Urinary bladder (tissue), 4 donors: ENCODE results near the gene NOVA2. TPM values are rescaled to one million over a fixed set of nuclear protein-coding genes. Genes with fewer than 3 reads are reported as not detected.
A peak's percentile ranks its signal among the peaks of the same experiment; 100 is the strongest.

Source experiments
- DNase-seq: peaks from one replicate; pipeline ENCODE4 v3.0.0-alpha.2; 2015; ENCODE audit errors: extremely low spot score
- H3K27ac ChIP-seq: one replicate; pipeline ENCODE4 v1.5.1; 2013; ENCODE audit warnings: low read depth, mild to moderate bottlenecking, moderate library complexity
- H3K36me3 ChIP-seq: one replicate; pipeline ENCODE4 v1.6.1; 2013; ENCODE audit warnings: mild to moderate bottlenecking, moderate library complexity; ENCODE audit not compliant: insufficient read depth
- H3K4me1 ChIP-seq: one replicate; pipeline ENCODE4 v1.6.1; 2013; ENCODE audit warnings: mild to moderate bottlenecking, moderate library complexity; ENCODE audit not compliant: insufficient read depth
- H3K4me3 ChIP-seq: one replicate; pipeline ENCODE4 v1.5.1; 2013; ENCODE audit warnings: low read depth, low read length
- WGBS: extraction: QIAGEN DNeasy Blood & Tissue Kit; methylation state at CpG from one replicate; pipeline ENCODE4 v1.1.7; 2013; 5-methylcytosine and 5-hydroxymethylcytosine counted together
- polyA plus RNA-seq: library from polyadenylated mRNA; stranded (reverse); fragments of 200-250 nt; gene quantifications from one replicate; pipeline ENCODE4 v1.2.3, GENCODE V29; 2013
- small RNA-seq: library from RNA; depleted of rRNA; stranded (forward); fragments of <200 nt; gene quantifications from one replicate; pipeline ENCODE3, GENCODE V24; 2014
- total RNA-seq: library from RNA; depleted of rRNA; stranded (reverse); fragments of >200 nt; gene quantifications from one replicate; pipeline ENCODE4 v1.2.3, GENCODE V29; 2014
- donor health status: healthy with polysubstance abuse.
- donor health status: healthy.

NOVA2 gene
- total and polyA plus RNA-seq, 2 donors, result 1.2 to 2.2 TPM

DNA sequence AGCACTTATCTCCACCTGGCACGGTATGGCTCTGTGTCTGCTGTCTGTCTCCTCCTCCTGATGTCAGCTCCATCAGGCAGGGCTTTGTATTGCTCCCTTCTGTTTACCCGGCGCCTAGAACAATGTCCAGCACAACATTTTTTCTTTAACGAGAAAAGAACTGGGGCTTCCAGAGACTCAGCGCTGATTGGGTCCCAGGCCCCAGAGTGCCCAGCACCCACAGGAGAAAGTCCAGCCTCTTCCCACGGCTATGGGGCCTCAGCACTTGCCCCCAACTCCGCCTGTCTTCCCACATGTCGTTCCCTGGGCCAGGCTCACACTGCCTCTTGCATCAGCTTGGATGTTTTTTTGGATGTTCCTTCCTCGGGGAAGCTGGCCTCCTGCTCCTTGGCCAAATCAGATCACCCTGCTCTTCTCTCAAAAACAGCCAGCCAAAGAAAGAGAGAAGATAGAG is 78.1 kb downstream of the NOVA2 start:
- Histone ChIP-seq H3K36me3 (no peaks in the 10 kb centered on the region), H3K4me1 (no peaks in the 10 kb centered on the region), H3K27ac (no peak overlapping the region), H3K4me3 (no peak overlapping the region)
- DNase-seq, result no peak
- 78% methylated on average over 9 of the region's 9 CpGs for WGBS

DNA sequence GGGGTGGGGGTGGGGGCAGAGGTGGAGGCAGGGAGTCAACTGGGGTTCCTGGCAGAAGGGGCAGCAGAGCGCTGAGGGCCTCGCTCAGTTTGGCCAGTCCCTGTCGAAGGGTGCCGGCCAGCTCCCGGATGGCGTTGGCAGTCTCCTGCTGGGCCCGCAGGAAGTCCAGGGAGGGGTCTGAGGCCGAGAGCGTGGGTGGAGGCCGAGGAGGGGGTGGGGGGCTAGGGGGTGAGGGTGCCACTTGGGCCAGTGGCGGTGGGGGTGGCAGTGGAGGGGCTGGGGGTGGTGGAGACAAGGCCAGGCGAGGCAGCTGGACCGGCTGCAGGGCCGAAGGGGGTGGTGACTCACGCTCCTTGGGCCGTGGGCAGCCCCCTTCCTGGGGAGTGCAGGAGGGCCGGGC is 82.8 kb downstream of the NOVA2 start:
- no peak for DNase-seq
- H3K27ac ChIP-seq, result no peak overlapping the region
- no peaks in the 10 kb centered on the region for H3K36me3 ChIP-seq
- no peaks in the 10 kb centered on the region for H3K4me1 ChIP-seq
- H3K4me3 ChIP-seq, result no peak overlapping the region
- 85% methylated on average over 17 of the region's 17 CpGs for WGBS

DNA sequence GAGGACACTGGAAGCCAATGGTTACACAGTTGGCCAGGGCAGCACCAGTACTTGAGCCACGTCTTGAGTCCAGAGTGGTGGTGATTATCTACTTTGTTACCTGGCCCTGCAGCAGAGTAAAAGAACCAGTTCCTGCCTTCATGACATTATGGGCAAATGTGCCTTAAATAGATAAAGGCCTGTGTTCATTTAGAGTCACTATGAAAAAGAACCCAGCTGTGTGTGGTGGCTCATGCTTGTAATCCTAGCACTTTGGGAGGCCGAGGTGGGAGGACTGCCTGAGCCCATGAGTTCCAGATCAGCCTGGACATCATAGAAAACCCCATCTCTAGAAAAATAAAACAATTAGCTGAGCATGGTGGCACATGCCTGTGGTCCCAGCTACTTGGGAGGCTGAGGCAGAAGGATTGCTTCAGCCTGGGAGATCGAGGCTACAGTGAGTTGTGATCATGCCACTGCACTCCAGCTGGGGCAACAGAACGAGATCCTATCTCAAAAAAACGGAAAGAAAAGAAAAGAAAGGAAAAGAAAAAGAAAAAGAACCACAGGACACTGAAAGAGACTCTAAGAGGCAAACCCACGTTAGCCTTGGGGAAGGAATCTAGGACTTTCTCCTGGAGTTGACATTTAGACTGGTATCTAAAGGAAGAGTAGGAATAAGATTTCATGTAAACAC is 84.3 kb downstream of the NOVA2 start:
- 69% methylated on average over 6 of the region's 6 CpGs for WGBS
- DNase-seq, result no peak
- H3K4me1 ChIP-seq, result no peaks in the 10 kb centered on the region
- H3K4me3 ChIP-seq, result no peak overlapping the region
- no peaks in the 10 kb centered on the region for H3K36me3 ChIP-seq
- H3K27ac ChIP-seq, result no peak overlapping the region

DNA sequence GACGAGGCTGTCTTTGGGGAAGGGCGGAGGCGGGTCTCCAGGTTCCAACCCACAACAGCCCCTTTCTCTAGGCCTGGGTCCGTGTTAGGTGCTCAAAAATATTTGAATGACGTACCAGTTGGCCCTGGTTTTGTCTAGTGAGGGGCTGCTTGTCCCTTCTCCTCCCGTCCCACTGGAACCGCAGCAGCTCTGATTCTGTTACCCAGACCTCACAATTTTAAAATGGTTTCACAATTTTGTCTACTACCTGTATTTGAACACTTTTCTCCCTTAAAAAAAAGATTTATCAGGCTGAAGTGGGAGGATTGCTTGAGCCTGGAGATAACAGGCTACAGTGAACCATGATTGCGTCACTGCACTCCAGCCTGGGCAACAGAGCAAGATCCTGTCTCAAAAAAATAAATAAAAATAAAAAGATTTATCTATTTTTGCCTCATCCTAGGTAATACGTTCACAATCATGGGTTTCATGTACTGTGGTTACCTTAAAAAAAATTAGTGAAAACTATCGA is 86.4 kb downstream of the NOVA2 start:
- no peaks in the 10 kb centered on the region for H3K4me1 ChIP-seq
- H3K27ac ChIP-seq, result peak overlapping the region; percentile 84
- DNase-seq, result no peak
- peak overlapping the region; percentile 87 for H3K4me3 ChIP-seq
- H3K36me3 ChIP-seq, result no peaks in the 10 kb centered on the region
- WGBS, result 42% methylated on average over 10 of the region's 10 CpGs

DNA sequence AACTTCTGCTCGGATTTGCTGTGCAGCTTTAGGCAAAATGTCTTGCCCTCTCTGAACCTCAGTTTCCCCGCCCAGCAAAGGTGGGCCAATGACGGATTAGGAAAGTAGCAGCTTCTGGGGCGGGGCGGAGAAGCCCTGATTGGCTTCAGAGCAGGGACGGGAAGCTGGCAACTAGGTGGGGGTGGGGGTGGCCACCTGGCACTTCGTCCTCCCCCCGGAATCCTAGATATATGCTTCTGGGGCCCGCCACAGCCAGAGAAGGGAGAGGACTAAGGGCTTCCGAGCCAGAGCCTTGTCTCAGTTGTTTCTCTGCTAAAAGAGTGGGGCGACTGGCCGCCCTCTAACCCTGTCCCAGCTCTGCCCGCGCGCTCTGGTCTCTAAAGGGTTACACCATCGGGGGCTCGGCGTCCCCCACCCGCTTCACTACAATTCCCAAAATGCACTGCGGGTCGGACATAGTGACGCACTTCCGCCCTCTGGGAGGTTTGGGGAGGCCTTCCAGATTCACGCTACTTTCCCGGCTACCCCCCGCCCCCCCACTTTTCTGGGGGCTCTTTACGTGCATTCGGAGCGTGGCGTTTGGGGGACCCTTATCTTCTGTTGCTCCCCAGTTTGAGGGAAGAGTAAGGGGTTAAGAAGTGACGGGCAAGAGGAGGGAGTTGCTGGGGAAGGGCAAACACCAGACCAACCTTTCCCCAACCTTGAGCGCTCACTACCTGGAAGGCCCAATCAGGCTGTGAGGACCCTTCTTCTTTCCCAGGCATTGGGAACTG is 87.1 kb downstream of the NOVA2 start:
- no peaks in the 10 kb centered on the region for H3K36me3 ChIP-seq
- DNase-seq, result peak; percentile 93
- WGBS, result under 1% methylated on average over 32 of the region's 32 CpGs
- H3K4me1 ChIP-seq, result no peaks in the 10 kb centered on the region
- peak overlapping the region; percentile 84 for H3K27ac ChIP-seq
- peak overlapping the region; percentile 87 for H3K4me3 ChIP-seq

DNA sequence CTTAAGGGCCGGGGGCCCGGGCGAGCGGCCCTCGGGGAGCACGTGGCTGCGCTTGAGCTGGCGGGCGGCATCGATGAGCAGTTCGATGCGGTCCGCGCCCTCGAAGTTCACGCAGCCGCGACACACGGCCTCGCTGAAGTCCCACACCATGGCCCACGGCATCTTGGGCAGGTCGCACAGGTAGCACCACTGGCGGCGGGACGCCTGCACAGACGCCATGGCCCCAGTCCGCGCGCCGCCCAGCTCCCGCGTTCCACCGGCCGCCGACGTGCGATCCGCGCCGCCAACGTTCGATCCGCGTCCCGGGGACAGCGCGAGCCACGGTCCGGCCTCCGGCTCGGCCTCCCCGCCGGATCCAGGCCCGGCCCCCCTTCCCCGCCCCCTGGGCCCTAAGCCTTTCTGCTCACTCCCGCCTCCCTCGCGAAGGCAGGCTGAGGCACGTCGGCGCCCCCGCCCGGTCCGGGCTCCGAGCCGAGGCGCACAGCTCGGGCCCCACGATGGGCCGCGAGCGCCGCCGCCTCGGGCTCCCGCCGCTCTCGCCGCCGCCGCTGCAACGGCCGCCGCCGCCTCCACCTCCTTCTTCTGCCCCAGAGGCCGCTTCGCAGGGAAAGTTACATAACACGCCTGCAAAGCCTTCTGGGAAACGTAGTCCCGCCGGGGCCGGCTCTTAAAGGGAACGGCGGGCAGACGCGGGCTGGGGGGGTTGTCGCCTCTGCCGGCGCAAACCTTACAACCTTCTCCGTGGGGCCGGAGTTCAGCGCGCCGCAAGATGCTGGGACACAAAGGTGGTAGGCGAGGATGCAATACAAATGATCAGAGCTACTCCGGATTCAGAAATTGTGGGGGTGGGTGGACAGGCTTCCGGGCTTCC is 87.9 kb downstream of the NOVA2 start, which contains the start of gene IRF2BP1:
IRF2BP1 (minus strand) TSS at position 586 of the 871 bp plus-strand sequence; CDS start at position 219, 367 bp downstream.
- peak; percentile 79 for DNase-seq
- under 1% methylated on average over 107 of the region's 107 CpGs for WGBS
- H3K27ac ChIP-seq, result peak within 1 kb of the TSS; percentile 84
- peak within 1 kb of the TSS; percentile 87 for H3K4me3 ChIP-seq
- H3K4me1 ChIP-seq, result no peaks in the 10 kb centered on the region
- no peaks in the 10 kb centered on the region for H3K36me3 ChIP-seq

DNA sequence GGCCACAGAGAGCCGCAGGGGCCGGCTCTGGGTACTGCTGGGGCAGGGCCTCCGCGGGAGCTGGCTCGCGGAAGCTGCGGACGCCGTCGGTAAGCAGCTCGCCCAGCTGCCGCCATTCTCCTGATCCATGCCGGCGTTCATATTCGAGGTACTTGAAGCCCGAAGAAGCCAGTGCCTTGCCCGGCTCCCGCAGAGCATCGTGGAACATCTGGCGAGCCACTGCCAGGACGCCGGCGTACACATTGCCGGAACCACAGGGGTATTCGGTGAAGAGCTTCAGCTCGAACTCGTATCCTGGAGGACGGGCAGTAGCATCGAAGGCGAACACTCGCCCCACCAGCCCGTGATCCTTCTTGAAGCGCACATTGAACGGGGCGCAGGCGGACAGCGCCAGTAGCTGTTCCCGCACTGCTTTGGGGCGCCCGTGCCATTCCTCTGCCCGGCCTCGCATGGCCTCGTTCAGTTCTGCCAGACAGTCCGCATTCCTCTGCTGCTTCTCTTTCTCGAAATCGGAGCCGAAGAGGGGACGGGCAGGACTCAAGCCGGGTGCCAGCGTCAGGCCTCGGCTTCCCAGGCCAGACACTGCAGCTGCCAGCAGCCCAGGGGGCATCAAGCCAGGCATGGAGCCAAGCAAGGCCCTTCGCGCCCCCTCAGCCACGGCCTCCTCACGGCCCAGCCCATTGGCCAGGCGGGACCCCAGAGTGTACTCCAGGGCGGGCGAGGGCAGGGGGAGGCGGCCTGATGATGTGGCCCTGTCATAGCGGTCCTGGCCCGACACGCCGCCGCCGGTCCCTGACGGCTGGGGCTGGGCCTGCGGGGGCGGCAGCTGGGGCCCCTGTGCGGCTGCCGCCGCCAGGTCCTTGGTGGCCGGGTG is 88.7 kb downstream of the NOVA2 start:
- Histone ChIP-seq H3K4me1 (no peaks in the 10 kb centered on the region), H3K27ac (no peak overlapping the region), H3K4me3 (peak overlapping the region; percentile 87), H3K36me3 (no peaks in the 10 kb centered on the region)
- WGBS, result 61% methylated on average over 72 of the region's 72 CpGs
- no peak for DNase-seq

DNA sequence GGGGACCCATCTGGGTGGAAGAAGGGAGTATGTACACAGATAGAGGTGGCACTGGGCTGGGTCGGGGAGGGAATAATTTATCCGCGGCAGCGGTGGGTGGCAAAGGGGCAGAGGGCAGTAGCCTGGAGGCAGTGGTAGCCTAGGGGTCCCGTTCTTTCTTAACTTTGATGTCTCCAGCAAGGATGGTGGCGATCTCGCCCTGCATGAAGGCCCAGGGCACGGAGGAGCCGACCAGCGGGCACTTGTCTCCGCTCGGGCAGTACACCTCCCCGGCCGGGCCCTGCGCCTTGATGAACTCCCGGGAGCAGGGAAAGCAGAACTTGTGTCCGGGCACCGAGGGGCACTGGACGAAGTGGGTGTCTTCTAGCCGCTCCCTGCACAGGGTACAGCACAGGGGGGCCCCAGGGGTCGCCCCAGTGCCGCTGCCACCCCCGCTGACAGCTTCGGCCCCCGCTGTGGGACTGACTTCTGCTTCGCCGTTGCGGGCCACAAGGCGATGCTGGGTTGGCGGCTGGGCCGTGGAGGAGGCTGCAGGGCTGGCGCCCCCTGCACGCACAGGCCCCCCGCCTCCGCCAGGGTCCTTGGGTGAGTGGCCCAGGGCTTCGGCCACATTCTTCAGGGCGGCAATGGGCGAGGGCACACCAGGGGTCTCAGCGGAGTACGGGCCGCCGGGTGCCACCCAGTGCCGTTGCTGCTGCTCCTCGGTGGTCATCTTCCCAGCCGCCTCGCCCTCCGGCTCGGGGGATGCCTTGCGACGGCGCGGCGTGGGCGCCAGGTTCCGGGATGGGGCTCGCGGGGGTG is 89.6 kb downstream of the NOVA2 start:
- Histone ChIP-seq H3K27ac (no peak overlapping the region), H3K4me1 (no peaks in the 10 kb centered on the region), H3K36me3 (no peaks in the 10 kb centered on the region), H3K4me3 (peak overlapping the region; percentile 3)
- WGBS, result 91% methylated on average over 57 of the region's 57 CpGs
- no peak for DNase-seq

Small RNA genes within 50 kb of the gene (small RNA-seq; reads per million reads assigned to genes)
- gene MIR769, result 132 reads per million, percentile 97 among the genes with 10 or more reads in this experiment

Other genes starting within 250 kb of the NOVA2 start
- 4.3 TPM for gene FBXO46, start 243.0 kb downstream of the NOVA2 start, total RNA-seq
- gene FBXO46, start 243.0 kb downstream of the NOVA2 start, polyA plus RNA-seq, result 11.0 TPM
- not detected for gene MEIOSIN, start 240.4 kb downstream of the NOVA2 start, total RNA-seq
- not detected for gene MEIOSIN, start 240.4 kb downstream of the NOVA2 start, polyA plus RNA-seq
- 10.4 TPM for gene SIX5, start 204.6 kb downstream of the NOVA2 start, total RNA-seq
- gene SIX5, start 204.6 kb downstream of the NOVA2 start, polyA plus RNA-seq, result 51.1 TPM
- 49.4 TPM for gene DMPK, start 191.4 kb downstream of the NOVA2 start, total RNA-seq
- gene DMPK, start 191.4 kb downstream of the NOVA2 start, polyA plus RNA-seq, result 223 TPM
- 24.7 TPM for gene DMWD, start 181.0 kb downstream of the NOVA2 start, total RNA-seq
- 43.7 TPM for gene DMWD, start 181.0 kb downstream of the NOVA2 start, polyA plus RNA-seq
- gene RSPH6A, start 158.6 kb downstream of the NOVA2 start, total RNA-seq, result not detected
- not detected for gene RSPH6A, start 158.6 kb downstream of the NOVA2 start, polyA plus RNA-seq
- 22.5 TPM for gene SYMPK, start 110.7 kb downstream of the NOVA2 start, total RNA-seq
- 38.9 TPM for gene SYMPK, start 110.7 kb downstream of the NOVA2 start, polyA plus RNA-seq
- gene FOXA3, start 109.5 kb downstream of the NOVA2 start, total RNA-seq, result not detected
- 0.11 TPM for gene FOXA3, start 109.5 kb downstream of the NOVA2 start, polyA plus RNA-seq
- gene IRF2BP1, start 87.7 kb downstream of the NOVA2 start, total RNA-seq, result 18.2 TPM
- gene IRF2BP1, start 87.7 kb downstream of the NOVA2 start, polyA plus RNA-seq, result 30.2 TPM
- 1.3 TPM for gene MYPOP, start 71.3 kb downstream of the NOVA2 start, total RNA-seq
- 8.2 TPM for gene MYPOP, start 71.3 kb downstream of the NOVA2 start, polyA plus RNA-seq
- not detected for gene NANOS2, start 59.1 kb downstream of the NOVA2 start, total RNA-seq
- not detected for gene NANOS2, start 59.1 kb downstream of the NOVA2 start, polyA plus RNA-seq
- gene CCDC61, start 21.6 kb upstream of the NOVA2 start, total RNA-seq, result 3.2 TPM
- 19.6 TPM for gene CCDC61, start 21.6 kb upstream of the NOVA2 start, polyA plus RNA-seq
- gene PGLYRP1, start 49.2 kb upstream of the NOVA2 start, total RNA-seq, result not detected
- 0.18 TPM for gene PGLYRP1, start 49.2 kb upstream of the NOVA2 start, polyA plus RNA-seq
- gene IGFL4, start 67.1 kb upstream of the NOVA2 start, total RNA-seq, result 0.21 TPM
- gene IGFL4, start 67.1 kb upstream of the NOVA2 start, polyA plus RNA-seq, result not detected
- gene IGFL3, start 150.8 kb upstream of the NOVA2 start, total RNA-seq, result not detected
- gene IGFL3, start 150.8 kb upstream of the NOVA2 start, polyA plus RNA-seq, result not detected
- gene IGFL2, start 174.4 kb upstream of the NOVA2 start, total RNA-seq, result not detected
- gene IGFL2, start 174.4 kb upstream of the NOVA2 start, polyA plus RNA-seq, result not detected